Mesenchymal stem cell (in vitro differentiated cells and primary cell): ENCODE data around the gene AKNA.
"Not testable (repeated sequence)": the region's sequence is repeated elsewhere in the genome, so short reads cannot be mapped to it uniquely, and the experiment has no call there.

Experiments
- DNase-seq: peaks from one replicate; pipeline ENCODE4 v3.0.0-alpha.2; 2013
- H2AFZ ChIP-seq: one replicate; pipeline ENCODE4 v1.6.1; 2013; ENCODE audit warnings: low read depth, mild to moderate bottlenecking, control low read depth, inconsistent platforms, low read length, moderate library complexity
- H2AK5ac ChIP-seq: 2 replicates; pipeline ENCODE4 v1.6.1; 2013; ENCODE audit warnings: low read length, moderate library complexity, mild to moderate bottlenecking, inconsistent platforms; ENCODE audit not compliant: severe bottlenecking
- H2BK120ac ChIP-seq: one replicate; pipeline ENCODE4 v1.6.1; 2013; ENCODE audit warnings: low read depth, mild to moderate bottlenecking, inconsistent platforms, low read length, moderate library complexity
- H2BK12ac ChIP-seq, 2 experiments: one replicate each; pipeline ENCODE4 v1.6.1; 2013; ENCODE audit warnings: inconsistent platforms in 2 of 2, low read length in 2 of 2, mild to moderate bottlenecking in 2 of 2, moderate library complexity in 2 of 2, control low read depth in 1 of 2
- H2BK15ac ChIP-seq: one replicate; pipeline ENCODE4 v1.6.1; 2013; ENCODE audit warnings: mild to moderate bottlenecking, low read depth, inconsistent platforms; ENCODE audit not compliant: poor library complexity, severe bottlenecking
- H2BK5ac ChIP-seq: 2 replicates; pipeline ENCODE4 v1.6.1; 2013; ENCODE audit warnings: low read depth, mild to moderate bottlenecking, low read length, control low read depth, inconsistent platforms; ENCODE audit not compliant: poor library complexity, severe bottlenecking
- H3K14ac ChIP-seq, 2 experiments: one replicate each; pipeline ENCODE4 v1.6.1; 2013; ENCODE audit warnings: inconsistent platforms in 2 of 2, low read length in 2 of 2, control low read depth in 1 of 2, mild to moderate bottlenecking in 1 of 2, moderate library complexity in 1 of 2
- H3K18ac ChIP-seq, 2 experiments: one replicate each; pipeline ENCODE4 v1.6.1; 2013; ENCODE audit warnings: inconsistent platforms in 2 of 2, low read length in 2 of 2, control low read depth in 1 of 2, low read depth in 1 of 2, mild to moderate bottlenecking in 1 of 2
- H3K23ac ChIP-seq, 2 experiments: one replicate each; pipeline ENCODE4 v1.6.1; 2013; ENCODE audit warnings: inconsistent platforms in 2 of 2, low read length in 2 of 2, mild to moderate bottlenecking in 2 of 2, moderate library complexity in 2 of 2, control low read depth in 1 of 2
- H3K27ac ChIP-seq: 2 replicates; pipeline ENCODE4 v1.5.1; 2013; ENCODE audit warnings: mild to moderate bottlenecking, moderate library complexity, low read length, control low read depth, inconsistent platforms; ENCODE audit not compliant: poor library complexity, severe bottlenecking
- H3K27me3 ChIP-seq, 2 experiments: 2 replicates each; pipeline versions ENCODE4 v1.6.1 to v1.7.0; 2013; ENCODE audit warnings: low read length in 2 of 2, mild to moderate bottlenecking in 2 of 2, moderate library complexity in 2 of 2, control low read depth in 1 of 2, inconsistent platforms in 1 of 2; ENCODE audit not compliant: control insufficient read depth in 1 of 2, insufficient read depth in 1 of 2
- H3K36me3 ChIP-seq, 2 experiments: 2 replicates each; pipeline versions ENCODE4 v1.6.1 to v1.7.0; 2013; ENCODE audit warnings: low read length in 2 of 2, control low read depth in 1 of 2, inconsistent platforms in 1 of 2, low read depth in 1 of 2, mild to moderate bottlenecking in 1 of 2; ENCODE audit not compliant: insufficient read depth in 2 of 2, control insufficient read depth in 1 of 2
- H3K4ac ChIP-seq, 2 experiments: one replicate each; pipeline ENCODE4 v1.6.1; 2013; ENCODE audit warnings: inconsistent platforms in 2 of 2, low read length in 2 of 2, mild to moderate bottlenecking in 2 of 2, moderate library complexity in 2 of 2, control low read depth in 1 of 2, low read depth in 1 of 2
- H3K4me1 ChIP-seq: 2 replicates; pipeline ENCODE4 v1.6.1; 2013; ENCODE audit warnings: low read depth, low read length, control low read depth; ENCODE audit not compliant: control insufficient read depth, insufficient read depth
- H3K4me2 ChIP-seq: 2 replicates; pipeline ENCODE4 v1.6.1; 2013; ENCODE audit warnings: low read length, mild to moderate bottlenecking, inconsistent platforms; ENCODE audit not compliant: poor library complexity, severe bottlenecking
- H3K4me3 ChIP-seq, 2 experiments: 2 replicates each; pipeline versions ENCODE4 v1.5.1 to v1.7.0; 2013; ENCODE audit warnings: low read length in 2 of 2, mild to moderate bottlenecking in 2 of 2, control low read depth in 1 of 2, low read depth in 1 of 2; ENCODE audit not compliant: insufficient read depth in 1 of 2
- H3K79me1 ChIP-seq: replicated peaks from 2 replicates; pipeline ENCODE4 v1.6.1; 2013; ENCODE audit warnings: mild to moderate bottlenecking, control low read depth, low read length, inconsistent platforms; ENCODE audit not compliant: poor library complexity, severe bottlenecking
- H3K9ac ChIP-seq: 2 replicates; pipeline ENCODE4 v1.7.0; 2013; ENCODE audit warnings: mild to moderate bottlenecking, low read length, moderate library complexity
- H3K9me3 ChIP-seq: 2 replicates; pipeline ENCODE4 v1.7.0; 2013; ENCODE audit warnings: mild to moderate bottlenecking, low read length; ENCODE audit not compliant: control insufficient read depth
- H4K8ac ChIP-seq: one replicate; pipeline ENCODE4 v1.6.1; 2013; ENCODE audit warnings: inconsistent platforms, mild to moderate bottlenecking, low read length, moderate library complexity
- H4K91ac ChIP-seq: one replicate; pipeline ENCODE4 v1.6.1; 2013; ENCODE audit warnings: mild to moderate bottlenecking, low read length, inconsistent platforms
- WGBS: methylation state at CpG from one replicate; pipeline ENCODE4 v1.1.7; 2013; ENCODE audit warnings: mixed read lengths; 5-methylcytosine and 5-hydroxymethylcytosine counted together

The AKNA gene

DNA sequence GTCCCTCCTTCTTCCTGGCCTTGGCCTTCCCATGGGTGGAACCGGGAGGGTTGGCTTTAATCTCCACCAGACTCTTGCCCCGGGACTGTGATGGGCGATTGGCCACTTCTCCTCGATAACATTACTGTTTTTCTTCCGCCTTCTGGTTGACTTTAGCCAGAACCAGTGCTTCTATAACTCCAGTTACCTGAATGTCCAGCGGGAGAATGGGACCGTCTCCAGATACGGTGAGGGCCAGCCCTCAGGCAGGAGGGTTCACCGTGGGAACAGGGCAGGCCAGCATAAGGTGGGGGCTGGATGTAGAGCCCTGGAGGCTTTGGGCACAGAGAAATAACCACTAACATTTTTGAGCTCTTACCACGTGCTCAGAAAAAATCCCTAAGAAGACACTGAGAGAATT, 57.1 kb downstream of the AKNA start:
- H3K9ac ChIP-seq, result no peak overlapping the region
- peaks cover 0 to 12% of the 10 kb centered on the region in 2 experiments for H3K36me3 ChIP-seq
- no peak overlapping the region for H2BK15ac ChIP-seq
- WGBS, result 87% methylated on average over 9 of the region's 10 CpGs
- H3K79me1 ChIP-seq, result peaks cover 1% of the 10 kb centered on the region
- H3K4me3 ChIP-seq, result no peak overlapping the region
- H2BK120ac ChIP-seq, result no peak overlapping the region
- no peak overlapping the region for H3K27ac ChIP-seq
- no peak overlapping the region for H3K4ac ChIP-seq
- no peak overlapping the region for H3K4me2 ChIP-seq
- no peak overlapping the region for H4K8ac ChIP-seq
- H3K18ac ChIP-seq, result no peak overlapping the region
- no peaks in the 10 kb centered on the region for H3K4me1 ChIP-seq
- no peak overlapping the region for H4K91ac ChIP-seq
- no peak for DNase-seq
- no peak overlapping the region for H2BK5ac ChIP-seq
- H2BK12ac ChIP-seq, result no peak overlapping the region
- no peak overlapping the region for H3K23ac ChIP-seq
- no peak overlapping the region for H3K14ac ChIP-seq
- H3K27me3 ChIP-seq, result peaks cover 0 to 19% of the 10 kb centered on the region in 2 experiments
- H2AK5ac ChIP-seq, result no peak overlapping the region
- no peak overlapping the region for H2AFZ ChIP-seq
- no peaks in the 10 kb centered on the region for H3K9me3 ChIP-seq

DNA sequence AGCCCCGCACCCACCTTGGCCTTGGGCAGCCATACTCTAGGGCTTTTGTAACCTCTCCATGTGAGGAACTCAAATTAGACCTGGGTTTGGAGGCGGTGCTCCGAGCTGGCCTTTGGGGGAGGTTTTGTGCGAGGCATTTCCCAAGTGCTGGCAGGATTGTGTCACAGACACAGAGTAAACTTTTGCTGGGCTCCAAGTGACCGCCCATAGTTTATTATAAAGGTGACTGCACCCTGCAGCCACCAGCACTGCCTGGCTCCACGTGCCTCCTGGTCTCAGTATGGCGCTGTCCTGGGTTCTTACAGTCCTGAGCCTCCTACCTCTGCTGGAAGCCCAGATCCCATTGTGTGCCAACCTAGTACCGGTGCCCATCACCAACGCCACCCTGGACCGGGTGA, 58.2 kb downstream of the AKNA start, which contains the start of gene ORM2:
Gene ORM2 (plus strand): TSS at position 245 of the 398 bp plus-strand sequence. CDS start 36 bp downstream, at position 281.
- no CpG with 5 or more reads among the region's 10 CpGs for WGBS
- H3K36me3 ChIP-seq, H3K4me3 ChIP-seq, H2AFZ ChIP-seq, DNase-seq, H3K4me1 ChIP-seq, H2BK5ac ChIP-seq, H2BK12ac ChIP-seq, H3K9ac ChIP-seq, H3K18ac ChIP-seq, H2BK120ac ChIP-seq, H2AK5ac ChIP-seq, H4K8ac ChIP-seq, H3K14ac ChIP-seq, H3K9me3 ChIP-seq, H3K4me2 ChIP-seq, H2BK15ac ChIP-seq, H3K23ac ChIP-seq, H3K4ac ChIP-seq, H4K91ac ChIP-seq, H3K27ac ChIP-seq, H3K79me1 ChIP-seq: not testable (repeated sequence)
- H3K27me3 ChIP-seq, result peaks cover 0 to 20% of the 10 kb centered on the region in 2 experiments

DNA sequence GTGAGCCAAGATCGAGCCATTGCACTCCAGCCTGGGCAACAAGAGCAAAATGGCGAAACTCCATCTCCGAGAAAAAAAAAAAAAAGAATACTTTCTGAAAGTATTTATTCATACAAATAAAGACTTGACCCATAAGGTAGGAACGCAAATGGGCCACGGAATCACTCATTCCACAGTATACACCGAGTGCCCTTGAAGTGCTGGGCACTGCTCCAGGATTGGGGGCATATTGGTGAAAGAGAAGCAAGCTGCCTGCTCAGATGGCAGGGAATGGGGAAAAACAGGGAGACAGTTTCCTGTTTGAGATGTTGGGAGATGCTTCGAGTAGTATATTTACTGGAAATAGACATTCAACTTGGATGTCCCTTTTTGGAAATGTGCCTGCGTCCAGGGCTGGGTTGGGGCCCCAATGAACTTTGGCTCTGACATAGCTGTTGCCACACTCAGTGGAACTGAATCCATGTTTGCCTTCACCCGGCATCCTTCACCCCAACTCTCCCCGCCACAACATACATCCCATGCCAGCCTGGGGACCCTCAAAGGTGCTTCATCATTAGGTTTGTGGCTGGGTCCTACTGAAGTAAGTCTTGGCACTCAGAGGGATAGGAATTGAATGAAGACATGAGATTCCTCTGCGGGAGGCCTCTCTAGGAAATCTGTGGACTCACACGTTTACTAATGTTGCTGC, 58.7 kb downstream of the AKNA start:
- H3K14ac ChIP-seq, H3K36me3 ChIP-seq, H3K4me2 ChIP-seq, H3K23ac ChIP-seq, H3K9ac ChIP-seq, H3K9me3 ChIP-seq, H2BK120ac ChIP-seq, H3K4ac ChIP-seq, H2BK5ac ChIP-seq, H2BK12ac ChIP-seq, H4K91ac ChIP-seq, H3K4me3 ChIP-seq, H2AFZ ChIP-seq, H4K8ac ChIP-seq, H2BK15ac ChIP-seq, H3K79me1 ChIP-seq, H3K4me1 ChIP-seq, H3K18ac ChIP-seq, H3K27ac ChIP-seq, DNase-seq, H2AK5ac ChIP-seq: not testable (repeated sequence)
- WGBS, result 92% methylated on average over 3 of the region's 12 CpGs
- H3K27me3 ChIP-seq, result peaks cover 0 to 23% of the 10 kb centered on the region in 2 experiments

DNA sequence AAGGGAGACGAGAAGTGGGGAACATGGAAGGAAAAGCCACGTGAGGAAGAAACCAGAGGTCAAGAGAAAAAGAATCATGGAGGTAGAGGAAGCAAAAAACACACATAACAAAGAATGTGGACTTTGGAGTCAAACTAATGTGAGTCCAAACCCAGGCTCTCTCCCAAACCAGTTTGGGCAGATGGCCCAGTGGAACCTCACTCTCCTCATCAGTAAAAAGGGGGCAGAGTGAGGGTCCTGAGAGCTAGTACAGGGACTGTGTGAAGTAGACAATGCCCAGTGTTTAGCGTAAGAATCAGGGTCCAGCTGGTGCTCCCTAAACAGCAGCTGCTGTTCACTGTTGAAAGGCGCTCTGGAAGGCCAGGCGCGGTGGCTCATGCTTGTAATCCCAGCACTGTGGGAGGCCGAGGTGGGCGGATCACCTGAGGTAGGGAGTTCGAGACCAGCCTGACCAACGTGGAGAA, 59.4 kb downstream of the AKNA start:
- not testable (repeated sequence) for H2BK120ac ChIP-seq, H3K4me3 ChIP-seq, H3K79me1 ChIP-seq

More for the DNA sequence above, 59.4 kb downstream of the AKNA start:
- not testable (repeated sequence) for H3K27ac ChIP-seq, H2AFZ ChIP-seq, H3K4ac ChIP-seq, H4K91ac ChIP-seq, H3K23ac ChIP-seq, H2BK12ac ChIP-seq, H3K18ac ChIP-seq, DNase-seq, H2AK5ac ChIP-seq, H3K9me3 ChIP-seq, H2BK5ac ChIP-seq, H3K9ac ChIP-seq, H3K4me1 ChIP-seq, H2BK15ac ChIP-seq, H3K14ac ChIP-seq, H4K8ac ChIP-seq, H3K36me3 ChIP-seq, H3K4me2 ChIP-seq
- WGBS, result 91% methylated on average over 8 of the region's 10 CpGs
- H3K27me3 ChIP-seq, result peaks cover 0 to 23% of the 10 kb centered on the region in 2 experiments
